HG02759 (cell line): ENCODE measurements around the gene DHX9.

ENCODE experiments used
- ATAC-seq: cut with Tn5 transposase; IDR thresholded peaks from one replicate; pipeline ENCODE4 v1.9.1; 2021; ENCODE audit warnings: mild to moderate bottlenecking, moderate library complexity; ENCODE audit not compliant: unreplicated experiment

The DHX9 gene

GRCh38 chr1:182839209-182840066, at the start of gene DHX9:
Gene DHX9 (plus strand): TSS chr1:182839347. CDS start chr1:182842567, 3,220 bp downstream.
- ATAC-seq = peak; percentile 82

GRCh38 chr1:182791281-182792179, 47.6 kb upstream of the DHX9 start:
- no peak for ATAC-seq

GRCh38 chr1:182794091-182794490, 45.1 kb upstream of the DHX9 start:
- no peak for ATAC-seq

- no peak for ATAC-seq
These were observed 44.4 kb upstream of the DHX9 start for GRCh38 chr1:182794676-182795201.

- ATAC-seq = no peak
These were observed 43.5 kb upstream of the DHX9 start for GRCh38 chr1:182795563-182796228.

GRCh38 chr1:182802006-182802803, 36.9 kb upstream of the DHX9 start:
- ATAC-seq = no peak

- no peak for ATAC-seq
These were observed 35.3 kb upstream of the DHX9 start for GRCh38 chr1:182803846-182804245.

- no peak for ATAC-seq
These were observed 33.0 kb upstream of the DHX9 start for GRCh38 chr1:182806015-182806678.

GRCh38 chr1:182807907-182808306, 31.2 kb upstream of the DHX9 start:
- ATAC-seq = no peak

- no peak for ATAC-seq
These were observed 29.7 kb upstream of the DHX9 start for GRCh38 chr1:182809414-182809957.

GRCh38 chr1:182811975-182812722, 27.0 kb upstream of the DHX9 start:
- ATAC-seq = no peak

- ATAC-seq = no peak
These were observed 22.3 kb upstream of the DHX9 start for GRCh38 chr1:182816863-182817262.

GRCh38 chr1:182817802-182818201, 21.3 kb upstream of the DHX9 start:
- no peak for ATAC-seq

GRCh38 chr1:182823220-182823619, 15.9 kb upstream of the DHX9 start:
- ATAC-seq = no peak

- no peak for ATAC-seq
These were observed 12.3 kb upstream of the DHX9 start for GRCh38 chr1:182826892-182827291.

GRCh38 chr1:182829285-182829932, 9.7 kb upstream of the DHX9 start:
- peak; percentile 65 for ATAC-seq

GRCh38 chr1:182833271-182833670, 5.9 kb upstream of the DHX9 start:
- no peak for ATAC-seq

- ATAC-seq = no peak
These were observed 4.8 kb upstream of the DHX9 start for GRCh38 chr1:182834326-182834725.
